ENCODE measurements around the gene AKR7A2. TPM values are rescaled to one million over a fixed set of nuclear protein-coding genes. Genes with fewer than 3 reads are reported as not detected.
A peak's percentile ranks its signal among the peaks of the same experiment; 100 is the strongest.

The AKR7A2 gene
- total and polyA plus RNA-seq, 10 of the 15 experiments (the other 5 are each of a cell fraction or from before 2014, with no cell fraction given) = 1.3 to 114 (median 48.0) TPM

DNA sequence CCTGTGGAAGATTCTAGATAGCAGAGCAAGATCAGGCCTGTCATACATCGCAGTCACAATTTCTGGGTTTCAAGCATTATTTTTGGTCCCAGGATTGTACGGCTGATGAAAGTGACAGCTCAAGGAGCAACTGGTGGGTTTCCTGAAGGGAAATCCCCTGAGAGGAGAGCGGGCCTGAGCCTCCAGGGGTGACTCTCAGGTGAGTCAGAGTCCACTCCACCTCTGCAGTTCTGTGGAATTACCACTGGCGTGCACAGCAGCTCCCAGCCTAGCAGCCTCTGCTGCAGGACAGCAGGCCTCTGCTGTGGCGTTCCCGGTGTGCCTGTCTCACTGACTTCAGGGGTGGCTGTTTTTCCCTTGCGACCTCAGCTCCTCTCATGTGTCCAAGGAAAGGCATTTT is 24.6 kb upstream of the AKR7A2 start:
- no peak for ATAC-seq
- no TSS peak for BruUV-seq (replicated peaks)
- 0 out of 2 replicates have a peak, but pooled peaks cover 3% of the 10 kb centered on the region for H3K4me1 ChIP-seq (ENCODE audit: control insufficient read depth, insufficient read depth, low read length)
- no peaks in the 10 kb centered on the region for H4K20me1 ChIP-seq (ENCODE audit: control insufficient read depth, insufficient read depth)
- ChIA-PET POLR2A (interaction anchor here (0.5 kb wide), 1 partner anchor 17 kb away, joined by 5 read pairs; no protein-coding TSS in a partner anchor), CTCF (no interaction called here), SMC1A (ENCODE audit: uncharacterized antibody, unreplicated experiment) (no interaction called here), RAD21 (ENCODE audit: unreplicated experiment) (no interaction called here)
- DNase-seq (ENCODE audit: low read depth, low spot score) = no peak
- no peak overlapping the region for H3K4me2 ChIP-seq (ENCODE audit: control insufficient read depth, insufficient read depth)
- no peaks in the 10 kb centered on the region for H3K79me2 ChIP-seq (ENCODE audit: control insufficient read depth, insufficient read depth, low read length)
- 53% methylated on average over 7 of the region's 7 CpGs for WGBS (ENCODE audit: insufficient coverage, insufficient replicate concordance, low lambda C conversion rate, missing lambda C conversion rate)
- no peaks in the 10 kb centered on the region for H3K9me3 ChIP-seq (replicated peaks; ENCODE audit: control insufficient read depth, insufficient read depth, low read length)
- no peak for FAIRE-seq
- in situ Hi-C loops (cut with MboI) = no loop called here
- TF ChIP-seq POLR2A (IDR thresholded peaks at IDR 0.05; ENCODE audit: low read depth, low read length) = 0 out of 2 replicates have a peak, but pooled peaks have one; percentile 9
- no peak for TF ChIP-seq SMAD1 (IDR thresholded peaks at IDR 0.05; ENCODE audit: low read depth, partially characterized antibody)
- H2AFZ ChIP-seq (ENCODE audit: control insufficient read depth, low read depth, low read length) = no peak overlapping the region
- peaks cover 3 to 15% of the 10 kb centered on the region in 2 experiments; a peak in 3 of 4 replicates for H3K36me3 ChIP-seq (ENCODE audit: control insufficient read depth in 2 of 2, insufficient read depth in 2 of 2, low read length in 1 of 2)
- no peak overlapping the region for H3K9ac ChIP-seq (ENCODE audit: control insufficient read depth, insufficient read depth, low read length)
- no peaks in the 10 kb centered on the region for H3K27me3 ChIP-seq (replicated peaks in 1 of 2; ENCODE audit: control insufficient read depth in 2 of 2, insufficient read depth in 2 of 2, low read length in 1 of 2)
- intact Hi-C loops (cut with micrococcal nuclease; ENCODE audit: unreplicated experiment) = no loop called here
- H3K27ac ChIP-seq (ENCODE audit: control insufficient read depth, insufficient read depth) = no peak overlapping the region
- no peak overlapping the region for H3K4me3 ChIP-seq

DNA sequence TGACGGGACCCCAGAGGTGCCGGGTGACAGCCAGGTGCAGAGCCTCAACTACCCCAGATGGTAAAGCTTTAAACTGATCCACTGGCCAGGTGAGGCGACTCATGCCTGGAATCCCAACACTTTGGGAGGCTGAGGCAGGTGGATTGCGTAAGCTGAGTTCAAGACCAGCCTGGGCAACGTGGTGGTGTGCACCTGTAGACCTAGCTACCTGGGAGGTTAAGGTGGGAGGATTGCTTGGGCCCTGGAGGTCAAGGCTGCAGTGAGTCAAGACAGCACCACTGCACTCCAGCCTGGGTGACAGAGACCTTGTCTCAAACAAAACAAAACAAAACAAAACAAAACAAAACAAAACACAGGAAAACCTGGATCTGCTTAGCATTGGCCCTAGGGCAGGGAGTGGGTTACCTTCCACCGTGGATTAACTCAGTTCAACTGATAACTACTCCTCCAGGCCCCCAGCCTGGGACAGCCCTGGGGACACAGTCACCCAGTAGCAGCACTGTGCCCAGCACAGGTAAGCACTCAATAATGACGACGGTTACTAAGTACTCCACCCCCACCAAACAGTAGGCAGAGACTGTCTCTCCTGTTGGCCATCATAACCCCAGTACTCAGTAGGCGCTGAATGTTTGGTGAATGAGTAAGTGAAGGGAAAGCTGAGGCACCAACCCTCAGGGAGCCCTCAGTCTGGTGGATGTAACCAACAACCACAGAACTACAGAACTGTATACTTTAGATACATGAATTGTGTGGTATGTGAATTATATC is 21.8 kb upstream of the AKR7A2 start:
- no peak overlapping the region for H2AFZ ChIP-seq (ENCODE audit: control insufficient read depth, low read depth, low read length)
- ATAC-seq = no peak
- no peaks in the 10 kb centered on the region for H4K20me1 ChIP-seq (ENCODE audit: control insufficient read depth, insufficient read depth)
- H3K27ac ChIP-seq (ENCODE audit: control insufficient read depth, insufficient read depth) = no peak overlapping the region
- in situ Hi-C loops (cut with MboI) (no loop called here), intact Hi-C loops (cut with micrococcal nuclease; ENCODE audit: unreplicated experiment) (no loop called here)
- no peak for DNase-seq (ENCODE audit: low read depth, low spot score)
- no TSS peak for BruUV-seq (replicated peaks)
- POLR2A ChIA-PET = interaction anchor here (1.1 kb wide), 1 partner anchor 136 kb away, joined by 3 read pairs; no protein-coding TSS in a partner anchor
- no peaks in the 10 kb centered on the region for H3K79me2 ChIP-seq (ENCODE audit: control insufficient read depth, insufficient read depth, low read length)
- H3K4me3 ChIP-seq = no peak overlapping the region
- no peaks in the 10 kb centered on the region for H3K9me3 ChIP-seq (replicated peaks; ENCODE audit: control insufficient read depth, insufficient read depth, low read length)
- no peak overlapping the region for H3K4me2 ChIP-seq (ENCODE audit: control insufficient read depth, insufficient read depth)
- TF ChIP-seq IRF4 (IDR thresholded peaks at IDR 0.05; ENCODE audit: low read depth, low read length) (no peak), POLR2A (IDR thresholded peaks at IDR 0.05; ENCODE audit: low read depth, low read length) (peak; percentile 37; the same call in 1 of the 2 replicates), RUNX3 (IDR thresholded peaks at IDR 0.05; ENCODE audit: low read length) (no peak)
- no peak overlapping the region for H3K9ac ChIP-seq (ENCODE audit: control insufficient read depth, insufficient read depth, low read length)
- H3K36me3 ChIP-seq (ENCODE audit: control insufficient read depth in 2 of 2, insufficient read depth in 2 of 2, low read length in 1 of 2) = no peaks in the 10 kb centered on the region; a peak in 3 of 4 replicates
- RAD21 ChIA-PET (ENCODE audit: unreplicated experiment) = no interaction called here
- no peaks in the 10 kb centered on the region for H3K27me3 ChIP-seq (replicated peaks in 1 of 2; ENCODE audit: control insufficient read depth in 2 of 2, insufficient read depth in 2 of 2, low read length in 1 of 2)
- CTCF ChIA-PET = no interaction called here
- H3K4me1 ChIP-seq (ENCODE audit: control insufficient read depth, insufficient read depth, low read length) = 0 out of 2 replicates have a peak, but pooled peaks cover 3% of the 10 kb centered on the region
- FAIRE-seq = no peak
- WGBS (ENCODE audit: insufficient coverage, insufficient replicate concordance, low lambda C conversion rate, missing lambda C conversion rate) = 89% methylated on average over 9 of the region's 9 CpGs
- SMC1A ChIA-PET (ENCODE audit: uncharacterized antibody, unreplicated experiment) = no interaction called here
